Esophagus muscularis mucosa (tissue), 4 donors: ENCODE data around the gene MEIS2. TPM values are rescaled to one million over a fixed set of nuclear protein-coding genes. Genes with fewer than 3 reads are reported as not detected.

Experiments
- DNase-seq: peaks from one replicate; pipeline ENCODE4 v3.0.0-alpha.2; 2017; ENCODE audit errors: extremely low spot score
- H3K27ac ChIP-seq, 4 donors: fragments of 200-600 bp; sonication (generic); replicated peaks in 1 of 4; 1 replicate in 3 of 4; 2 replicates in 1 of 4; pipeline ENCODE4 v1.5.1; 2016 to 2019; ENCODE audit warnings: mild to moderate bottlenecking in 1 of 4
- H3K27me3 ChIP-seq, 4 donors: fragments of 200-600 bp; sonication (generic); one replicate each; pipeline versions ENCODE4 v1.5.1 to v1.6.0; 2016 to 2019
- H3K36me3 ChIP-seq, 4 donors: fragments of 200-600 bp; sonication (generic); one replicate each; pipeline ENCODE4 v1.5.1; 2016 to 2019
- H3K4me1 ChIP-seq, 4 donors: fragments of 200-600 bp; sonication (generic); one replicate each; pipeline ENCODE4 v1.5.1; 2016 to 2019
- H3K4me3 ChIP-seq, 4 donors: fragments of 200-600 bp; sonication (generic); 1 replicate in 2 of 4; 2 replicates in 2 of 4; pipeline ENCODE4 v1.5.1; 2016 to 2019; ENCODE audit warnings: mild to moderate bottlenecking in 4 of 4, moderate library complexity in 1 of 4
- H3K9me3 ChIP-seq, 4 donors: fragments of 200-600 bp; sonication (generic); 1 replicate in 3 of 4; 2 replicates in 1 of 4; pipeline ENCODE4 v1.5.1; 2016 to 2019
- EP300 ChIP-seq: sonication (generic); formaldehyde crosslinking; IDR thresholded peaks from one replicate; pipeline ENCODE4 v1.6.1; 2017; ENCODE audit warnings: antibody characterized with exemption
- POLR2A ChIP-seq: fragments of 450-650 bp; IDR thresholded peaks from one replicate; pipeline ENCODE4 v1.6.1; 2017; ENCODE audit warnings: antibody characterized with exemption, moderate library complexity, mild to moderate bottlenecking, low read depth
- POLR2AphosphoS5 ChIP-seq, 2 donors: sonication (generic); formaldehyde crosslinking; IDR thresholded peaks; one replicate each; pipeline ENCODE4 v1.6.1; 2017; ENCODE audit warnings: antibody characterized with exemption in 2 of 2
- WGBS: methylation state at CpG from one replicate; pipeline ENCODE4 v1.1.5; 2018; 5-methylcytosine and 5-hydroxymethylcytosine counted together
- intact Hi-C: fragments of 100-400 bp; cut with DNase I; formaldehyde crosslinking; loops from one replicate; pipeline ENCODE4 v1.15.1; 2023
- total RNA-seq, 4 donors: library from RNA; depleted of rRNA; stranded (reverse); fragments of >200 nt; gene quantifications; one replicate each; pipeline versions ENCODE4 v1.1.0 to v1.2.1, GENCODE V29; 2016
- TF ChIP-seq, protein P1 (sequence below), 3 experiments: fragments of 200-600 bp in 2 of 3; fragments of 450-650 bp in 1 of 3; sonication (generic) in 2 of 3; IDR thresholded peaks; one replicate each; pipeline ENCODE4 v1.5.1; 2017 to 2019; ENCODE audit warnings: antibody characterized with exemption in 3 of 3, mild to moderate bottlenecking in 2 of 3, moderate library complexity in 1 of 3

Gene MEIS2
- total RNA-seq, 4 donors from 2014 or later, result 53.8 to 106 (median 63.3) TPM

DNA sequence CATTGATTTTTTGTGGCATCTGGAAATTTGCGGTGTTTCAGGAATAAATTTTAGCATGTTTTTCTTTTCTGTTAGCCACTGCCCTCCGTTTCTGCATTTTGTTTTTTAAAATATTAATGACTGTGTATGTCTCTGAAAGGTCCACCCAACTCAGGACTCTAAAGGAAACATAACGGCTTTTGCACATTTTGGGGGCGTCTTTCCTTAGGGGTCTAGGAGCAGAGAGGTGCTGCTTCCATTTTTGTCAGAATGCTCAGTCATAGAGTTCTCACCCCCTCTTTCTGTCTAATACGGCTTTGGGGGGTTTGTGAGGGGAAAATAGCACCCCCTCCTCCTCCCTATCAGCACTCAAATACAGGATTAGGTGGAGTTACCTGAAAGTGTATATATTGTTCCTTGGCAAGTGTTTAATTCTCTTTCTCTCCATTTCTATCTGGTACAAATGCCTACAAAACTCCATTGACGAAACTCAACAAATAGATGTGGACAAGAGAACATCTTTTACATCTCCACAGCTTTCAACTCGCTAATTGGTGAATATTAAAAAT, 219.4 kb downstream of the MEIS2 start:
- H3K4me3 ChIP-seq, result no peak overlapping the region
- H3K27ac ChIP-seq, result no peak overlapping the region
- 75% methylated on average over 7 of the region's 7 CpGs for WGBS
- intact Hi-C loops, result no loop called here
- no peak for DNase-seq
- H3K9me3 ChIP-seq, result no peaks in the 10 kb centered on the region
- peaks cover 0 to 42% (median 32%) of the 10 kb centered on the region in 4 donors for H3K4me1 ChIP-seq
- TF ChIP-seq POLR2AphosphoS5 (IDR thresholded peaks at IDR 0.05) (no peak), POLR2A (no peak), EP300 (no peak)
- TF ChIP-seq, protein P1, sequence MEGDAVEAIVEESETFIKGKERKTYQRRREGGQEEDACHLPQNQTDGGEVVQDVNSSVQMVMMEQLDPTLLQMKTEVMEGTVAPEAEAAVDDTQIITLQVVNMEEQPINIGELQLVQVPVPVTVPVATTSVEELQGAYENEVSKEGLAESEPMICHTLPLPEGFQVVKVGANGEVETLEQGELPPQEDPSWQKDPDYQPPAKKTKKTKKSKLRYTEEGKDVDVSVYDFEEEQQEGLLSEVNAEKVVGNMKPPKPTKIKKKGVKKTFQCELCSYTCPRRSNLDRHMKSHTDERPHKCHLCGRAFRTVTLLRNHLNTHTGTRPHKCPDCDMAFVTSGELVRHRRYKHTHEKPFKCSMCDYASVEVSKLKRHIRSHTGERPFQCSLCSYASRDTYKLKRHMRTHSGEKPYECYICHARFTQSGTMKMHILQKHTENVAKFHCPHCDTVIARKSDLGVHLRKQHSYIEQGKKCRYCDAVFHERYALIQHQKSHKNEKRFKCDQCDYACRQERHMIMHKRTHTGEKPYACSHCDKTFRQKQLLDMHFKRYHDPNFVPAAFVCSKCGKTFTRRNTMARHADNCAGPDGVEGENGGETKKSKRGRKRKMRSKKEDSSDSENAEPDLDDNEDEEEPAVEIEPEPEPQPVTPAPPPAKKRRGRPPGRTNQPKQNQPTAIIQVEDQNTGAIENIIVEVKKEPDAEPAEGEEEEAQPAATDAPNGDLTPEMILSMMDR (IDR thresholded peaks at IDR 0.05), result no peak
- peaks cover 0 to 18% (median 7%) of the 10 kb centered on the region in 4 donors for H3K27me3 ChIP-seq
- no peaks in the 10 kb centered on the region for H3K36me3 ChIP-seq

GRCh38 chr15:36880224-36880912, 220.0 kb downstream of the MEIS2 start:
- no peaks in the 10 kb centered on the region for H3K36me3 ChIP-seq
- no peak overlapping the region for H3K4me3 ChIP-seq
- no peaks in the 10 kb centered on the region for H3K9me3 ChIP-seq
- intact Hi-C loops, result no loop called here
- whole genome bisulfite sequencing, result 55% methylated on average over 40 of the region's 52 CpGs
- peaks cover 0 to 38% (median 30%) of the 10 kb centered on the region in 4 donors for H3K4me1 ChIP-seq
- no peak overlapping the region for H3K27ac ChIP-seq
- no peak for DNase-seq
- TF ChIP-seq POLR2AphosphoS5 (IDR thresholded peaks at IDR 0.05), result no peak
- TF ChIP-seq, protein P1 (IDR thresholded peaks at IDR 0.05), result no peak
- TF ChIP-seq POLR2A, result no peak
- no peak for TF ChIP-seq EP300
- H3K27me3 ChIP-seq, result peaks cover 0 to 18% (median 7%) of the 10 kb centered on the region in 4 donors

GRCh38 chr15:36879568-36880222, 220.7 kb downstream of the MEIS2 start:
- no peak for TF ChIP-seq POLR2AphosphoS5 (IDR thresholded peaks at IDR 0.05)
- no peak for TF ChIP-seq EP300
- TF ChIP-seq POLR2A, result no peak
- TF ChIP-seq, protein P1 (IDR thresholded peaks at IDR 0.05), result no peak
- intact Hi-C loops, result no loop called here
- peaks cover 0 to 36% (median 24%) of the 10 kb centered on the region in 4 donors for H3K4me1 ChIP-seq
- H3K36me3 ChIP-seq, result no peaks in the 10 kb centered on the region
- no peaks in the 10 kb centered on the region for H3K9me3 ChIP-seq
- no peak for DNase-seq
- H3K4me3 ChIP-seq, result no peak overlapping the region
- H3K27me3 ChIP-seq, result peaks cover 0 to 18% (median 7%) of the 10 kb centered on the region in 4 donors
- WGBS, result 69% methylated on average over 25 of the region's 25 CpGs
- H3K27ac ChIP-seq, result no peak overlapping the region

DNA sequence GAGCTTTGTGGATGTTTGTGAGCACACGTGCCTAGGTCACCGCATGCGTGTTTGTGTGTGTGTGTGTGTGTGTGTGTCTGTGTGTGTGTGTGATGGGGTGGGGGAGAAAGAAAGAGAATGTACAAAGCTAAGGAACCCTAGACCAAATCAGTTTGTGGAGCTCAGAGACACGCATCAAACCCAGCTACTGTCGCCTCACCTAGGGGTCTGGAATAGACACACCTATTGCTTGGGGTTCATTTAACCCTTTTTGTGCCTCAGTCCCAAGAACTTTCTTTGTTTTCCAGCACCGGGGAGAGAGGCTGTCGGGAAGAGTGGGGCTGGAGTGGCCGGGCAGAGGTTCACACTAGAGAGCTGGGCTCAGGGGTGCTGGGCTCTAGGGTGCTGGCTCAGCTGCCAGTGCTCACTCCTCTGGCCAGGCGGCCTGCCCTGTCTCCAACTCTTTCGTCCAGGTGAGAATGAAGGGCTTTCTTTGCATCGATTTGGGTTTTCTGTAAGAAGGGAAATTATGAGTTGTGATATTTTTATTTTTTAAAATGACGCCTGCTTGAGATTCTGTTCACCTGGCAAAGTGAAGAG, 221.6 kb downstream of the MEIS2 start:
- whole genome bisulfite sequencing, result 59% methylated on average over 12 of the region's 12 CpGs
- Histone ChIP-seq H3K4me3 (no peak overlapping the region), H3K36me3 (no peaks in the 10 kb centered on the region), H3K27ac (no peak overlapping the region), H3K27me3 (peaks cover 0 to 18% (median 7%) of the 10 kb centered on the region in 4 donors), H3K4me1 (peaks cover 0 to 28% (median 15%) of the 10 kb centered on the region in 4 donors), H3K9me3 (no peaks in the 10 kb centered on the region)
- TF ChIP-seq POLR2AphosphoS5 (IDR thresholded peaks at IDR 0.05), result no peak
- no peak for TF ChIP-seq EP300
- no peak for TF ChIP-seq POLR2A
- no peak for DNase-seq
- intact Hi-C loops, result no loop called here
